ENCODE results near the gene C1QTNF7.

GRCh38 chr4:15395311-15395710, 32.5 kb upstream of the C1QTNF7 start:
- TF ChIP-seq POLR2A (IDR thresholded peaks at IDR 0.05; ENCODE audit: low read length) (no peak), GATA1 (IDR thresholded peaks at IDR 0.05; ENCODE audit: low read depth, low read length) (no peak)

Data from erythroblast (primary cell).